Measurements from ENCODE around the gene C5orf22.
"Not testable (repeated sequence)": the region's sequence is repeated elsewhere in the genome, so short reads cannot be mapped to it uniquely, and the experiment has no call there.

Gene C5orf22

GRCh38 chr5:31534527-31535046 is 2.5 kb downstream of the C5orf22 start:
- no peak overlapping the region for H3K4me3 ChIP-seq (ENCODE audit: low read length)
- H3K27me3 ChIP-seq (ENCODE audit: low read depth, low read length): no peaks in the 10 kb centered on the region
- H3K36me3 ChIP-seq (replicated peaks; ENCODE audit: low read depth, low read length): peaks cover 4% of the 10 kb centered on the region
- no peaks in the 10 kb centered on the region for H3K9me3 ChIP-seq (ENCODE audit: insufficient read depth, low read length)
- H3K9ac ChIP-seq (ENCODE audit: low read length): no peak overlapping the region
- H3K4me2 ChIP-seq (ENCODE audit: low read length): no peak overlapping the region
- H3K4me1 ChIP-seq (ENCODE audit: low read length): peaks cover 18% of the 10 kb centered on the region
- peaks cover 37% of the 10 kb centered on the region for H3K79me2 ChIP-seq (ENCODE audit: low read length)
- H2AFZ ChIP-seq (ENCODE audit: low read depth, low read length): no peak overlapping the region
- no peak overlapping the region for H3K27ac ChIP-seq (ENCODE audit: low read length)
- no peak for TF ChIP-seq EZH2phosphoT487 (IDR thresholded peaks at IDR 0.05; ENCODE audit: low read depth)
- no peaks in the 10 kb centered on the region; the same call in 1 of the 2 replicates for H4K20me1 ChIP-seq (ENCODE audit: insufficient read depth, low read length)

GRCh38 chr5:31536873-31537272 is 4.8 kb downstream of the C5orf22 start:
- peaks cover 17% of the 10 kb centered on the region for H3K79me2 ChIP-seq (ENCODE audit: low read length)
- H3K4me1 ChIP-seq (ENCODE audit: low read length): peaks cover 5% of the 10 kb centered on the region
- no peaks in the 10 kb centered on the region for H4K20me1 ChIP-seq (ENCODE audit: insufficient read depth, low read length)
- no peak overlapping the region for H2AFZ ChIP-seq (ENCODE audit: low read depth, low read length)
- H3K9me3 ChIP-seq (ENCODE audit: insufficient read depth, low read length): no peaks in the 10 kb centered on the region
- H3K27me3 ChIP-seq (ENCODE audit: low read depth, low read length): no peaks in the 10 kb centered on the region
- TF ChIP-seq EZH2phosphoT487 (IDR thresholded peaks at IDR 0.05; ENCODE audit: low read depth): no peak
- no peak for TF ChIP-seq CTCF (IDR thresholded peaks at IDR 0.05; ENCODE audit: low read depth, low read length)
- no peak overlapping the region for H3K4me2 ChIP-seq (ENCODE audit: low read length)
- H3K4me3 ChIP-seq (ENCODE audit: low read length): no peak overlapping the region
- no peak overlapping the region for H3K27ac ChIP-seq (ENCODE audit: low read length)
- no peak overlapping the region for H3K9ac ChIP-seq (ENCODE audit: low read length)
- peaks cover 8% of the 10 kb centered on the region for H3K36me3 ChIP-seq (replicated peaks; ENCODE audit: low read depth, low read length)

GRCh38 chr5:31537349-31537748 is 5.2 kb downstream of the C5orf22 start:
- H3K27me3 ChIP-seq (ENCODE audit: low read depth, low read length): no peaks in the 10 kb centered on the region
- no peak for TF ChIP-seq CTCF (IDR thresholded peaks at IDR 0.05; ENCODE audit: low read depth, low read length)
- H3K27ac ChIP-seq (ENCODE audit: low read length): no peak overlapping the region
- H3K4me2 ChIP-seq (ENCODE audit: low read length): no peak overlapping the region
- H3K79me2 ChIP-seq (ENCODE audit: low read length): peaks cover 15% of the 10 kb centered on the region
- H3K36me3 ChIP-seq (replicated peaks; ENCODE audit: low read depth, low read length): peaks cover 8% of the 10 kb centered on the region
- no peak overlapping the region for H3K9ac ChIP-seq (ENCODE audit: low read length)
- H2AFZ ChIP-seq (ENCODE audit: low read depth, low read length): no peak overlapping the region
- no peak overlapping the region for H3K4me3 ChIP-seq (ENCODE audit: low read length)
- H4K20me1 ChIP-seq (ENCODE audit: insufficient read depth, low read length): no peaks in the 10 kb centered on the region
- H3K4me1 ChIP-seq (ENCODE audit: low read length): peaks cover 5% of the 10 kb centered on the region
- no peaks in the 10 kb centered on the region for H3K9me3 ChIP-seq (ENCODE audit: insufficient read depth, low read length)

- Histone ChIP-seq H3K36me3 (replicated peaks; ENCODE audit: low read depth, low read length) (peaks cover 8% of the 10 kb centered on the region), H3K9ac (ENCODE audit: low read length) (no peak overlapping the region), H3K9me3 (ENCODE audit: insufficient read depth, low read length) (no peaks in the 10 kb centered on the region), H3K27me3 (ENCODE audit: low read depth, low read length) (no peaks in the 10 kb centered on the region), H3K4me1 (ENCODE audit: low read length) (peaks cover 5% of the 10 kb centered on the region), H3K4me3 (ENCODE audit: low read length) (no peak overlapping the region), H3K27ac (ENCODE audit: low read length) (no peak overlapping the region), H3K79me2 (ENCODE audit: low read length) (peaks cover 10% of the 10 kb centered on the region), H3K4me2 (ENCODE audit: low read length) (no peak overlapping the region), H2AFZ (ENCODE audit: low read depth, low read length) (no peak overlapping the region), H4K20me1 (ENCODE audit: insufficient read depth, low read length) (no peaks in the 10 kb centered on the region)
- TF ChIP-seq EZH2phosphoT487 (IDR thresholded peaks at IDR 0.05; ENCODE audit: low read depth) (no peak), CTCF (IDR thresholded peaks at IDR 0.05; ENCODE audit: low read depth, low read length) (no peak)
These were observed 5.8 kb downstream of the C5orf22 start for GRCh38 chr5:31537851-31538250.

GRCh38 chr5:31549114-31549513 is 17.0 kb downstream of the C5orf22 start:
- not testable (repeated sequence) for H3K4me3 ChIP-seq (ENCODE audit: low read length); H3K9ac ChIP-seq (ENCODE audit: low read length); H4K20me1 ChIP-seq (ENCODE audit: insufficient read depth, low read length); H3K27me3 ChIP-seq (ENCODE audit: low read depth, low read length); H3K4me2 ChIP-seq (ENCODE audit: low read length); H3K27ac ChIP-seq (ENCODE audit: low read length); H3K4me1 ChIP-seq (ENCODE audit: low read length); H3K9me3 ChIP-seq (ENCODE audit: insufficient read depth, low read length); H2AFZ ChIP-seq (ENCODE audit: low read depth, low read length); H3K79me2 ChIP-seq (ENCODE audit: low read length)
- peaks cover 13% of the 10 kb centered on the region for H3K36me3 ChIP-seq (replicated peaks; ENCODE audit: low read depth, low read length)

Measured in OCI-LY3 (cell line).